ENCODE measurements around the gene CST2.
"Not testable (repeated sequence)": the region's sequence is repeated elsewhere in the genome, so short reads cannot be mapped to it uniquely, and the experiment has no call there.

The CST2 gene

GRCh38 chr20:23826541-23827021 lies at the start of gene CST2:
Gene CST2 (minus strand): TSS chr20:23826729. CDS start chr20:23826660, 69 bp downstream.
- DNase-seq: no peak

DNA sequence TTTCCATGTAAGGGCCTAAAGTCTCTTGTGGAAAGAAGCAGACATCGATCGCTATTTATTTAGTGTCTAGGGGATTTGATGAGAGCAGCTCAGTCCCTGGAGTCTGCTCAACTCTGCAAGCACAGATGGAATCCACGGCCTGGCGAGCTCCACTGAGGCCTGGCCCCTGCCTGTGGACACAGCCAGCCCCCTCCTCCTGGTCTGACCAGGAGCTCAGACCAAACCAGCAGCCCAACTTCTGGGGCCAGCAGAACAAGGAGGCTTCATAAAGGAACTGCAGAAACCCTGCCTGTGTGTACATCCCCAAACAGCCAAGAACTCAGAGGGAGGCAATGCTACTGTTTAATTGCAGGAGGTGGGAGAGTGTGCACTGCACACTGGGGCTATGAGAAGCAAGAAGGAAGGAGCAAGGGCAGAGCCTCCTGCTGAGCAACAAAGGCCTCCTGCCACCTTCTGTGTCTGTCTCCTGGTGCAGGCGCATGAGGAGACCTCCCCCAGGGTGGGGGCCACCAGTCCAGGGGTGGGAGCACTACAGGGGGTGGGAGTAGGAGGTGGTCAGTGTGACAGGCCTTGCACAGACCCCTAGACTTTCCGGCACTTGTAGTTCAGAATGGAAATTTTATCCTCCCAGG lies 49.2 kb upstream of the CST2 start:
- no peak for DNase-seq

GRCh38 chr20:23874747-23875146 lies 48.2 kb upstream of the CST2 start:
- no peak for DNase-seq

GRCh38 chr20:23873370-23874015 lies 47.0 kb upstream of the CST2 start:
- DNase-seq: no peak

- no peak for DNase-seq
Measured at GRCh38 chr20:23872065-23872464, 45.5 kb upstream of the CST2 start.

GRCh38 chr20:23870461-23870860 lies 43.9 kb upstream of the CST2 start:
- no peak for DNase-seq

DNA sequence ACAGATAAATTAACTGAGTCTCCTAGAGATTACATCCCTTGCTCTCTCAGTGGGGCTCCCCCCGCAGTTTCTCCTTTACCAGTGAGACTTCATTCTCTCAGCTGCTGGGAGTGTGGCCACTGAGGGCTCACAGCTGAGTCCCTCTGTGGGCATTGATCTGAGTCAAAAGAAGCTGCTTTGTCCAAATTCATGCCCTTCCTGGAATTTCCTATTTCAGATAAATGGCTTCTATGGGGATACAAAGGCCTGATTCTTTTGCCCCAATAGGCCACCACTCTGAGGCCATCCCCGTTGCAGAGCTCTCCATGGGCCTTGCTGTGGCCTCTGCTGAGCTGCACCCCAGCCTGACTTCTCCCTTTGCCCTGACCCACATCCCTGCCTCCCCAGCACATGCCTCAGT lies 43.0 kb upstream of the CST2 start:
- DNase-seq: no peak

DNA sequence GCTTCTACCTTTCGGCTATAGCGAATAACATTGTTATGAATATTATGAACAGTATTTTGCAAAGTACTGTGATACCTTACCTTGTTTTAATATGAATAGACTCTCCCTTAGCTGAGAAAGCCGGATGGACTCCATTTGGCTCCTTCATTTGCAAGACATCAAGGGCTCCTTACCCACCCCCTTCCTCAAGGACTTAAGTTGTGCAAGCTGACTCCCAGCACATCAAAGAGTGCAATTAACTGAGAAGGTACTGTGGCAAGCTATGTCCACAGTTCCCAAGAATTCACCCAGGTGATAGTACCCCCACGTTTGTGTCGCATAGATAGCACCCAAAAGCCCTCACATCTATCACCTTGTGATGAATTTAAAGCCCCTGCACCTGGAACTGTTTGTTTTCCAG lies 41.8 kb upstream of the CST2 start:
- DNase-seq: no peak

DNA sequence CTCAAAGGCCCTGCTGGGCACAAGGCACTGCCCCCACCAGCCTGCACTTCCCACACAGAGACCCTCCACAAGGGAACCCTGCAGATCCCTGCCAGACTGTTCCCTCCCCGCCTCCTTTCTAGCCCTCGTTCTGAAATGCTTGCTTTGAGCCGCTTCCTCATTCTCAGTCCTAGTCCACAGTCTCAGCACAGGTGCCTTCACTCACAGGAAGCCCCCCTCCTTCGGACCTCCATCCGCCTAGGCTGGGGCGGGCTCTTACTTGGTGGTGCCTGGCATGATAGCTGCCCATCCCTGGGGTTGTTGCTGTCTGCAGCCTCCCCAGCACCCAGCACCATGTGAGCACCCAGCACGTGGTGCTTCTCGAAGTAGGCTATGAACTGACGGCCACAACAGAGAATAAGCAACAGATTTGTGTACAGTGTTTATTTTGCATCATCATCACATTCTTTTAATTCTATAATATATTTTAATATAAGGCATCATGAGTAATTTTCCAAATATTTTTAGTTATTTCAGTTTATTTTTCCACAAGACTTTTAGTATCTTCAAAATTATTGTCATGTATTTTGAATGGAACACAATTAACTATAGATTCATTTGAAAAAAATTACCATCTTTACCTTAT lies 40.7 kb upstream of the CST2 start:
- no peak for DNase-seq

DNA sequence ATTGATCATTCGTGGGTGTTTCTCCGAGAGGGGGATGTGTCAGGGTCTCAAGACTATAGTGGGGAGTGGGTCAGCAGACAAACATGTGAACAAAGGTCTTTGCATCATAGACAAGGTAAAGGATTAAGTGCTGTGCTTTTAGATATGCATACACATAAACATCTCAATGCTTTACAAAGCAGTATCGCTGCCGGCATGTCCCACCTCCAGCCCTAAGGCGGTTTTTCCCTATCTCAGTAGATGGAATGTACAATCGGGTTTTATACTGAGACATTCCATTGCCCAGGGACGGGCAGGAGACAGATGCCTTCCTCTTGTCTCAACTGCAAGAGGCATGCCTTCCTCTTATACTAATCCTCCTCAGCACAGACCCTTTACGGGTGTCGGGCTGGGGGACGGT lies 34.2 kb upstream of the CST2 start:
- not testable (repeated sequence) for DNase-seq

DNA sequence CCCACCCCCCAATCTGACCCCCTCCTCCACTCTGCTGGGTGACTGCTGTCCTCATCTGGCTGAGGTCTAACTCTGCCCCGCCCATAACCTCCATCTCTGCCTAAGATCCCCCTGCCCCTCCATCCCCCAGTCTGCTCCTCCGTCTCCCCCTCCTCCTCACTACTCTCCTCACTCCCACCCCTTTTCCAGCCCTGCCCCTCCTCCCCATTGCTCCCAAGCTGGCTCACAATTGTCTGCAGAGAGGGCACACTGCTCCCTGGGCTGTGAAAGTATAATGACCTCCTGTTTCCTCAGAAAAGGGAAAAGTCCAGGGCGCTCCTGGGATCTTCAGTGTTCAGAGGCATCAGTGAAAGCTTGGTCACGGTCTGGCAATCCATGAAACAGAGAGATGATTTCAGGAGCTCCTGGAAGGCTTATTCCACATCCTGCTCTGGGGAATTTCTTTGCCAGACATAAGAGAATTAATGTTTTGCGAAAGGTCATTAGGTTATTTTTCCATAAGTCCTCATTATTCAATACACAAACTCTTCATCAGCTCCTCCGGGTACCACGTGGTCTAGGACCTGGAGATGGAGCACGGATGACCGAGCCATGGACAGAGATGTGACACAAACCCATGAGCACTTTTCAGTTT lies 31.6 kb upstream of the CST2 start:
- DNase-seq: no peak

DNA sequence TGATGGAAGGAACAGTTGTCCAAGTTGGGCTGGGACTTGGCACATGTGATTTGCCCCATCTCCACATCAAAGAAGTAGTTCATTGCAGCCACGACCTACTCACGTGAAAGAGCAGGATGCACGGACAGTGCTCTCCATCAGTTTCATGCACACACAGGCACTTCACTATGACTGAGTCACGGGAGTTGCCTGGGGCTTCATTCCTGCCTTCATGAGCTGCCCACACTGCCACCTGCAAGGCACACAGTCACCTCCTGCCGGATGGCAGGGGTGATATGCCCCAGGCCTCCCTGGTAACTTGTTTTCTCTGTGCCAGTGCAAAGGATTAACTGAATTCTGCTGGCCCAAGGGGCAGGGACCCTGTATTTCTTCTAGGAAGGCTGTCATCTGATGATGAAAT lies 30.2 kb upstream of the CST2 start:
- no peak for DNase-seq

DNA sequence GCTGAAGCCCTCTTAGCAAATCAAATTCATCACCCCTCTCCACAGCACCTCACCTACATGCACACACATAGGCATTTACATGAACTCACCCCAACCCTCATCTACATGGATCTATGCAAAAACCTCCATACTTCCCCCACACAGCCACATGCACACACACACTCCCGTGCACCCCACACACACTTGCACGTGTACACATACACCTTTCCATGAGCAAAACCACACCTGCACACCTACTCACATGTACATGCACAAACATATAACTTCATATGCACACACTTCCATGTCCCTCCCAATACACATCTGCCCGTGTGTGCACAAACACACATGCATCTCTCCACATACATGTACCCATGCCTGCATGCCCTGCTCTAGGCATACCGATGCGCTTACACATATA lies 29.7 kb upstream of the CST2 start:
- no peak for DNase-seq

GRCh38 chr20:23841693-23842092 lies 15.2 kb upstream of the CST2 start:
- DNase-seq: no peak

DNA sequence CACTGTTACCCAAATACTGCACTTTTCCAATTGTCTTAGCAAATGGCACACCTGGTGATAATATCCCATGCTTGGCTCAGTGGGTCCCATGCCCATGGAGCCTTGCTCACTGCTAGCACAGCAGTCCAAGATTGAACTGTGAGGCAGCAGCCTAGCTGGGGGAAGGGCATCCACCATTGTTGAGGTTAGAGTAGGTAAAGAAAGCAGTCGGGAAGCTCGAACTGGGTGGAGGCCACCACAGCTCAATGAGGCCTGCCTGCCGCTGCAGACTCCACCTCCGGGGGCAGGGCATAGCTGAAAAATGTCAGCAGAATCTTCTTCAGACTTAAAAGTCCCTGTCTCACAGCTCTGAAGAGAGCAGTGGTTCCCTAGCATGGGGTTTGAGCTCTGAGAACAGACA lies 9.2 kb upstream of the CST2 start:
- DNase-seq: no peak

DNA sequence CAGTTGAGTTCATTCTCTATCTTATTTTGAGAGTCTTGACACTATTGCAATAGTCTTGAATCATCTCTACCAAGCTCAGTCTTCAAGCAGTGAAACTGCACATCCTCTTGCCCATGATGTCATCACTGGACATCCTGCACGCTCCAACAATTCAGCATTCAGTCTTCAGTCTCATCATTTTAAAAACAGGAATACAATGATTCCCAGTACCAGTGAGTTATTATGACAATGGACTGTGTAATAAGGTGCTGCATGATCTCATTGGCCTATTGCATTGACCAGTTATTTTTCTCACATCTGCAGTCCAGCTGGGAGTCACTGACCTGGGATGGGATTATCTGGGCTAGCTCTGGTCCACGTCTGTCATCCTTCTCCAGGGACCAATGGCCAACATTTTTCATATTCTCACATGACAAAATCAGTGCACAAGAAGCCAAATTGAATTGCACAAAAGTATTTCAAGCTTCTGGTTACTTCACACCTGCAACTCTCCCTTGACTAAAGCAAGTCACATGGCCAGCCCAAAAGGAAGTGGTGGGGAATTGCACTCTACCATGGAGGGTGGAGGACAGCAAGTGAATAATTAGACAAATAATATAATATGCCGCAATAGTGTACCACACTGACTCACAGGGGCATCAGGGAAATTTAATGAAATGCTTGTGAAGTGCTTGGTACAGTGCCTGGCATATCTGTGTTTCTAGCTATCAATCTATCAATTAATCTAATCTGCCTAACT lies 6.4 kb upstream of the CST2 start:
- no peak for DNase-seq

GRCh38 chr20:23831961-23832360 lies 5.4 kb upstream of the CST2 start:
- not testable (repeated sequence) for DNase-seq

GRCh38 chr20:23823621-23824324 lies 2.8 kb downstream of the CST2 start:
- no peak for DNase-seq

- no peak for DNase-seq
Measured at GRCh38 chr20:23823111-23823510, 3.4 kb downstream of the CST2 start.

- DNase-seq: no peak
Measured at GRCh38 chr20:23820493-23820892, 6.0 kb downstream of the CST2 start.

- DNase-seq: not testable (repeated sequence)
Measured at GRCh38 chr20:23811559-23811958, 15.0 kb downstream of the CST2 start.

DNA sequence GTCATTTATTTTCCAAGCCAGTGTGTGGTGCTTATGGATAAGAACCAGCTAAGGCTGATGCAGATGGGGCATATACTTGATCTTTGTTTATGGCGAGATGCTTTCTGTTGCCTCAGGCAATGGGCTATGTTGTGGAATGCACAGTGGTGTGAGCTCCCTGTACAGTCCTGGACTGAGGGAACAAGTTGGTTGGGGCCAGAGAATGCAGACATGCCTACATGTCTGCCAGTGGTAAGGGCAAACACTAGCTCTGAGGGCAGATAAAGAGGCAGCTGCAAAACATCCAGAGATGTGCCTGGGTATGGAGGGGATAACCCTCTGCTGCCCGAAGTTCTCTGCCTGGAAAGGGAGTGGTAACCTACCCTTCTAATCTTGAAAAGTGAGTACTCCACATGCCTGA lies 16.2 kb downstream of the CST2 start:
- DNase-seq: not testable (repeated sequence)
